Urothelium cell line (cell line): Measurements from ENCODE around the gene SIGLEC8.

Experiments
- DNase-seq: peaks from one replicate; pipeline ENCODE4 v3.0.0; 2011; ENCODE audit warnings: low spot score, mixed read lengths
- FAIRE-seq: peaks from 2 replicates; lab custom pipeline; 2011; peaks lifted over from hg19 to GRCh38; lab: Jason Lieb, UNC

The SIGLEC8 gene

DNA sequence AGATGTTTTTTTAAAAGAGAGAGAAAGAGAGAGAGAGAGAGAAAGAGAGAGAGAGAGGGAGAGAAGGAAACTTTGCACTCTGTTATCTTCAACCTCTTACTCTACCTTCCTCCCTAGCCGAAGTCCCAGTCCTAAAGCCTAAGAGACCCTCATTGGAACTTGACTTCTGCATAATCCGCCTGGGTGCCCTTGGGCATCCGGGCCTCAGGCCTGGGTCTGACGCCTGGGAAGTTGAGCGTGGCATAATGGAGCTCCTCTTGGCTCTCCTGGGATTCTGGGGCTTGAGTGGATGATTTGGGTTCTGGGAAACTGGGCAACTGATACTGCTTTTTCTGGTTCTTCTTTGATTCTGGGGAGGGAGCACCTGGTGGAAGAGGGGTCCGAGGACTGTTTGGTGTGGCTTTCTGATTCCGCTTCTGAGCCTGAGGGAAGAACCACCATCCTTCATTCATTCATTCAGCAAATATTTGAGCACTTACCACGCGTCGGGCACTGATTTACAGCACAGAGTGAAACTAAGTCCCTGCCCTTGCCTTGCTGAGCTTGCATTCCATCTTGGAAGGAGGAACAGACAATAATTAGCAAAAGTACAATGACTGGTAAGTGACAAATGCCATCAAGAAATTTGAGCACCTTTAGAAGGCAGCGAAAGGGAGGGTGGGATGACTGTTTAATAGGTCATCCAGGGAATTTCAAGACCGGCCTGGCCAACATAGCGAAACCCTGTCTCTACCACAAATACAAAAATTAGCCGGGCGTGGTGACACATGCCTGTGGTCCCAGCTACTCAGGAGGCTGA lies 47.1 kb downstream of the SIGLEC8 start:
- FAIRE-seq (no peak), DNase-seq (no peak)

DNA sequence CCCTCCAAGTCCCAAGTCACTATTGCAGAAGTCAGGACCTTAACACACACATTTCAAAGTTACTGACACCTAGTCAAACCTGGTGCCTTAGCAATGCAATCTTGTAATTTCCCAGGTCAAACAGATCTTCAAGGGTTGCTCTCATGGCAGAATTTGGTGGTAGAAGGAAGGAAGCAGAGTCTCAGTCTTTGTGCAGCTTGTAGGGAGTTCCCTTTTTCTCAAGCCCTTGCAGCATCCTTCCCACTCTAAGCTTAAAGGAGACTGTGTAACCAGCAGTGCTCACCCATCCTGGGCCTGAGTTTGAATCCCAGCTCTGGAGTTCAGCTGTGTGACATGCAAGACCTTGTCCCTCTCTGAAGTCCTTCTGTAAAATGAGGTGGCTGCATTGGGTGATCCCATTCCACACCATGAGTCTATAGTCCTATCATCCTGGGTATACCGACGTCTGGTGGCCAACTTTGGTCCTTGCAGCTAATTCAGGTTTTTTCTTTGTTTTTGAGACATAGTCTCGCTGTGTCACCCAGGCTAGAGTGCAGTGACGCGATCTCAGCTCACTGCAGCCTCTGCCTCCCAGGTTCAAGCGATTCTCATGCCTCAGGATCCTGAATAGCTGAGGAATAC lies 50.6 kb downstream of the SIGLEC8 start:
- DNase-seq (no peak), FAIRE-seq (no peak)

DNA sequence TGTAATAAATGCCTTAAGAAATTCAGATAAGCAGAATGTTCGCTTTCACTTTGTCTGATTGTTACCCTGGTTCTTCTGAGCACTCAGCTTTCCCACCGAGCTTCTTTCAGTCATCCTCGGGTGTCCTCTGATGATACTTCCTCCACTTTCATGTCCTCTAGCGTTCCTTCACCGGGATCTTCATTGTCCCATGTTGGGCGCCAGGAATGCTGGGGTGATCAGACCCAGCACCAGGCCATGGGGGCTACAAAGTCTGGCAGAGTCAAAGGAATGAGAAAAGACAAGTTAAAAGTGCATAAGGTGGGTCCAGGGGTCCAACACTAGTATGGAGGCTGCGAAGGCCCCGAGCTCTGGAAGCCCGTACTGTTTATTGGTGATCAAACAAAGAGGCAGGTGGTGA lies 56.1 kb downstream of the SIGLEC8 start:
- DNase-seq (no peak), FAIRE-seq (no peak)
